Iris pigment epithelial cell (primary cell): Measurements from ENCODE around the gene ST6GAL1.
"Not testable (repeated sequence)": the region's sequence is repeated elsewhere in the genome, so short reads cannot be mapped to it uniquely, and the experiment has no call there.

Experiments used
- DNase-seq: peaks from one replicate; pipeline ENCODE4 v3.0.0-alpha.2; 2011; ENCODE audit warnings: low read depth

ST6GAL1 gene

GRCh38 chr3:187021748-187022402 is 91.5 kb downstream of the ST6GAL1 start:
- DNase-seq, result no peak

GRCh38 chr3:187022403-187023029 is 92.2 kb downstream of the ST6GAL1 start:
- no peak for DNase-seq

GRCh38 chr3:187023340-187023739 is 93.0 kb downstream of the ST6GAL1 start:
- DNase-seq, result not testable (repeated sequence)

GRCh38 chr3:187024536-187025226 is 94.4 kb downstream of the ST6GAL1 start:
- no peak for DNase-seq

GRCh38 chr3:187025254-187025655 is 94.9 kb downstream of the ST6GAL1 start:
- no peak for DNase-seq

GRCh38 chr3:187025656-187026316 is 95.5 kb downstream of the ST6GAL1 start:
- no peak for DNase-seq

- DNase-seq, result no peak
These were observed 96.0 kb downstream of the ST6GAL1 start for GRCh38 chr3:187026317-187026670.

- no peak for DNase-seq
These were observed 97.4 kb downstream of the ST6GAL1 start for GRCh38 chr3:187027531-187028278.

GRCh38 chr3:187031934-187032333 is 101.6 kb downstream of the ST6GAL1 start:
- no peak for DNase-seq

GRCh38 chr3:187036394-187036793 is 106.1 kb downstream of the ST6GAL1 start:
- no peak for DNase-seq

GRCh38 chr3:187039100-187039722 is 108.9 kb downstream of the ST6GAL1 start:
- no peak for DNase-seq

- DNase-seq, result no peak
These were observed 109.5 kb downstream of the ST6GAL1 start for GRCh38 chr3:187039723-187040414.

- peak; percentile 34 for DNase-seq
These were observed 110.4 kb downstream of the ST6GAL1 start for GRCh38 chr3:187040516-187041361.

GRCh38 chr3:187041362-187042307 is 111.3 kb downstream of the ST6GAL1 start:
- DNase-seq, result peak; percentile 82

GRCh38 chr3:187042346-187042745 is 112.0 kb downstream of the ST6GAL1 start:
- no peak for DNase-seq

- no peak for DNase-seq
These were observed 112.6 kb downstream of the ST6GAL1 start for GRCh38 chr3:187042874-187043458.

GRCh38 chr3:187044206-187044605 is 113.9 kb downstream of the ST6GAL1 start:
- DNase-seq, result no peak

- DNase-seq, result no peak
These were observed 114.7 kb downstream of the ST6GAL1 start for GRCh38 chr3:187044867-187045552.
